Astrocyte (in vitro differentiated cells and primary cell): Measurements from ENCODE around the gene TICRR.

Experiments
- EZH2 ChIP-seq: IDR thresholded peaks from 2 replicates; pipeline ENCODE4 v1.6.1; 2012; ENCODE audit warnings: mild to moderate bottlenecking, low read length, inconsistent platforms; ENCODE audit not compliant: insufficient read depth
- TF ChIP-seq, protein P1 (sequence below): IDR thresholded peaks from 2 replicates; pipeline ENCODE4 v1.5.1; 2011; ENCODE audit warnings: low read depth, mild to moderate bottlenecking, inconsistent platforms, low read length, moderate library complexity; ENCODE audit not compliant: insufficient read depth

DNA sequence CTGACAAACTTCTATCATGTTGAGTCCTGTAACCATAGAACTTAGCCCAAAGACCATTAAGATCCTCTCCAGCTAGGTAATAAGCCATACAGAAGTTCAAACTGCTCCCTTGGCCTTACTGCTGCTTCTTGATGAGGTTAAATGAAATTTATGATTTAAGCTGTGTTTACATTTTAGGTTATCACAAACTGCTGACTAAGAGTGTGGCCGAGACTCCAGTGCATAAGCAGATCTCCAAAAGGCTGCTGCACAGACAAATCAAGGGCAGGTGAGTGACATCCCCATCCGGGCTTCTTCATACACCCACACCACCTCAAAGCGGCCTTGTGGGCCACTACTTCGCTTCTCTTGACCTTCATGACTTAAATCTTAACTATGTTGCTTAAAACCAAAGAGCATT, 41.0 kb downstream of the TICRR start:
- TF ChIP-seq, protein P1, sequence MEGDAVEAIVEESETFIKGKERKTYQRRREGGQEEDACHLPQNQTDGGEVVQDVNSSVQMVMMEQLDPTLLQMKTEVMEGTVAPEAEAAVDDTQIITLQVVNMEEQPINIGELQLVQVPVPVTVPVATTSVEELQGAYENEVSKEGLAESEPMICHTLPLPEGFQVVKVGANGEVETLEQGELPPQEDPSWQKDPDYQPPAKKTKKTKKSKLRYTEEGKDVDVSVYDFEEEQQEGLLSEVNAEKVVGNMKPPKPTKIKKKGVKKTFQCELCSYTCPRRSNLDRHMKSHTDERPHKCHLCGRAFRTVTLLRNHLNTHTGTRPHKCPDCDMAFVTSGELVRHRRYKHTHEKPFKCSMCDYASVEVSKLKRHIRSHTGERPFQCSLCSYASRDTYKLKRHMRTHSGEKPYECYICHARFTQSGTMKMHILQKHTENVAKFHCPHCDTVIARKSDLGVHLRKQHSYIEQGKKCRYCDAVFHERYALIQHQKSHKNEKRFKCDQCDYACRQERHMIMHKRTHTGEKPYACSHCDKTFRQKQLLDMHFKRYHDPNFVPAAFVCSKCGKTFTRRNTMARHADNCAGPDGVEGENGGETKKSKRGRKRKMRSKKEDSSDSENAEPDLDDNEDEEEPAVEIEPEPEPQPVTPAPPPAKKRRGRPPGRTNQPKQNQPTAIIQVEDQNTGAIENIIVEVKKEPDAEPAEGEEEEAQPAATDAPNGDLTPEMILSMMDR: no peak
- no peak for TF ChIP-seq EZH2
